Dermis blood vessel endothelial cell (primary cell): Measurements from ENCODE around the gene SLC27A1. TPM values are rescaled to one million over a fixed set of nuclear protein-coding genes. Genes with fewer than 3 reads are reported as not detected.
"Not testable (repeated sequence)": the region's sequence is repeated elsewhere in the genome, so short reads cannot be mapped to it uniquely, and the experiment has no call there.

Experiments used
- DNase-seq: peaks from one replicate; pipeline ENCODE4 v3.0.0; 2010
- total RNA-seq: library from RNA; depleted of rRNA; stranded (reverse); fragments of >200 nt; gene quantifications from 2 replicates; pipeline ENCODE4 v1.2.3, GENCODE V29; 2014

The SLC27A1 gene
- total RNA-seq, 1 donor from 2014 or later, result 31.7 TPM

GRCh38 chr19:17487284-17488121 lies 17.2 kb downstream of the SLC27A1 start:
- no peak for DNase-seq

- DNase-seq, result peak; percentile 86
Measured at GRCh38 chr19:17488593-17489391, 18.5 kb downstream of the SLC27A1 start.

- peak; percentile 58 for DNase-seq
Measured at GRCh38 chr19:17489392-17490030, 19.2 kb downstream of the SLC27A1 start.

DNA sequence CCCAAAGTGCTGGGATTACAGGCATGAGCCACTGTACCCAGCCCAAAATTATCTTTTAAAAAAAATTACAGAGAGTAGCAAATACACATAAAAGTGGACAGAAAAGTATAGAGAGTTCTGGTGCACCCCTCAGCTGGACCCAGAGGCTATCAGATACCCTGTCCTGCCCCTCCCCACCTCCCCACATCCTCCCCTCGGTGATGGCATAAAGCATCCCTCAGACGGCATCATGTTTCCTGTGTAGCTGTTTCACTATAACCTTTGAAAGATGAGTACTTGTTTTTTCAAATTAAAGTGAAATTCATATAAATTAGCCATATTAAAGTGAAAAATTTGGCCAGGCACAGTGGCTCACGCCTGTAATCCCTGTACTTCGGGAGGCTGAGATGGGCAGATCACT lies 20.1 kb downstream of the SLC27A1 start:
- DNase-seq, result no peak

DNA sequence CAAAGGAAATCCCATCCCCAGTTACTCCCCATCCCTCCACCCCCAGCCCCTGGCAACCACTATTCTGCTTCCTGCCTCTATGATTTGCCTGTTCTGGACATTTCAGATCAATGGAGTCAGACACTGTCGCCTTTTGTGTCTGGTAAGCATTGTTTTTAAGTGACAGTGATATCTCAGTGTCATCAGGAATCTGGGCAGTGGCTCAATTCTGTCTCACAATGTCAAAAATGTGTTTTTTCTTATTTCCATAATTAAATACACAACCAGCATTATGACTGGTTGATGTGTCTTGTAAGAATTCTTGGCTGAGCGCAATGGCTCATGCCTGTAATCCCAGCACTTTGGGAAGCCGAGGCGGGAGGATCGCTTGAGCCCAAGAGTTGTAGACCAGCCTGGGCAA lies 21.0 kb downstream of the SLC27A1 start:
- no peak for DNase-seq

DNA sequence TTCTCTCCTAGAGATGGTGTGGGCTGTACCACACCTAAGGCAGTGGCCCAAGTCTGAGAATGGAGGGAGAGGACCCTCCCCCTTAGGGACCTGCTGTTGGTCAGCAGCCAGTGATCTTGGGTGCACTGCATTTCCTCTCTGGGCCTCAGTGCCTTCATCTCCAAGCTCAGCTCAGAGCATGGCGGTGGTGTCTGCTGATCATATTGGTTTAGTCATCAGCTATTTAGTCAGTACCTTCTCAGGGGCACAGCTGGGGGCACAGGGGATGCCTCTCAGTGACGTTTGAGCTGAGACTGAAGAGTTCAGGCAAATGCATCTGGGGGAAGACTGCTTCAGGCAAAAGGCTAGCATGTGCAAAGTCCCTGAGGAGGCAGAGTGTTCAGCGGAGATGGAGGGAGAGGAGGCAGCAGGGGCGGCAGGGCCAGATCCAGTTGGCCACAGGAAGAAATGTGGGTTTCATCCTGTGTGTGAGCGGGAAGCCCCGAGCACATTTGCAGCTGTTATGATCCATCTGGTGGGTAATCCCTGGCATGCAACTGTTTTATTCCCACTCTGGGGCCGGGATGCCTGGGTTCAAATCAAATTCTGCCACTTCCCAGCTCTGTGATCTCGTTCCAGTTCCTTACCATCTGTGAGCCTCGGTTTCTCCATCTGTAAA lies 25.4 kb downstream of the SLC27A1 start:
- DNase-seq, result no peak

GRCh38 chr19:17496337-17496997 lies 26.1 kb downstream of the SLC27A1 start:
- peak; percentile 92 for DNase-seq

GRCh38 chr19:17497149-17497798 lies 26.9 kb downstream of the SLC27A1 start:
- DNase-seq, result no peak

- peak; percentile 20 for DNase-seq
Measured at GRCh38 chr19:17499025-17499424, 28.7 kb downstream of the SLC27A1 start.

DNA sequence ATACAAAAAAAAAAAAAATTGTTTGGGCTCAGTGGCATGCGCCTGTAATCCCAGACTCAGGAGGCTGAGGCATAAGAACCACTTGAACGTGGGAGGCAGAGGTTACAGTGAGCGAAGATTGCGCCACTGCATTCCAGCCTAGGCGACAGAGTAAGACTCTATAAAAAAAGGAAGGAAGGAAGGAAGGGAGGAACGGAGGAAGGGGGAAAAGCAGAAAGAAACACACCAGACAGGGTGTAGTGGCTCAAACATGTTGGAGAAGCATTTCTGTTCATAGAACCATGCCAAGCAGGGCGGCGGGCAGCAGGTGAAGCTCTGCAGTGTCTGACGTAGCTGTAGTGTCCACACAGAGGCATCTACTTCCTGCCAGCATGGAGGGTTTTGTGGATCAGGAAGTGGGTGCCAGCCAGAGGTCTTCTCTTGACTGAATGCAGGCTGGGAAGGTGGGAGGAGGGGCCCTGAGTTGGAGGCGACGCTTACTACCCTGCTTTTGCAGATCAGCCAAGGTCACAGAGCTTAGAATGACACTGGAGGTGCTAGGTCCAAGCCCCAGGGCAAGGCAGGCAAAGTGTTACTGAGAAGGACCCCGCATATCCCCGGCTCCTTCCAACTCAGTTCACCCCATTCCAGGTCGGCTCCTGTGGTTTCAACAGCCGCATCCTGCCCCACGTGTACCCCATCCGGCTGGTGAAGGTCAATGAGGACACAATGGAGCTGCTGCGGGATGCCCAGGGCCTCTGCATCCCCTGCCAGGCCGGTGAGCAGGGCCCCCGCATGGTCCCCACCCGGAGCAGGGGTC lies 29.5 kb downstream of the SLC27A1 start:
- DNase-seq, result peak; percentile 54

DNA sequence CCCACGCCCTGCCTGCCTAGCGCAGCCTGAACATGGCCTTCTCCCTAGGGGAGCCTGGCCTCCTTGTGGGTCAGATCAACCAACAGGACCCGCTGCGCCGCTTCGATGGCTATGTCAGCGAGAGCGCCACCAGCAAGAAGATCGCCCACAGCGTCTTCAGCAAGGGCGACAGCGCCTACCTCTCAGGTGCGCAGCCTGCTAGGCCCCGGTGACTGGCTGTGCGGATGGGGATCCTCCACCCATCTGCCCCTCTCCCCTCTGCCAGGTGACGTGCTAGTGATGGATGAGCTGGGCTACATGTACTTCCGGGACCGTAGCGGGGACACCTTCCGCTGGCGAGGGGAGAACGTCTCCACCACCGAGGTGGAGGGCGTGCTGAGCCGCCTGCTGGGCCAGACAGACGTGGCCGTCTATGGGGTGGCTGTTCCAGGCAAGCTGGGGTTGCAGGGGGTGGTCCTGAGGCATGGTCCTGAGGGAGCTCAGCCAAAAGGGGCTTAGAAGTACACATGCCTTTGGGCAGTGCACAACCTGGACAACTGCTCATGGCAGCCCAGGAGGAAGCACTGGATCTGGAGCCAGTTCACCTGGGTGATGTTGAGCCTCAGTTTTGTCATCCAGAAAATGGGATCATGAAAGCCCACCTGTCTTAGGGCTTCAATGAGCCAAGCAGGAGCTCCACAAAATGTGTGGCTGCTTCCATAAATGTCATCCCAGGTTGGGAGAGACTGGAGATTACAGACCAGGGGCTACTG lies 30.3 kb downstream of the SLC27A1 start:
- no peak for DNase-seq

GRCh38 chr19:17503240-17503639 lies 32.9 kb downstream of the SLC27A1 start:
- DNase-seq, result no peak

DNA sequence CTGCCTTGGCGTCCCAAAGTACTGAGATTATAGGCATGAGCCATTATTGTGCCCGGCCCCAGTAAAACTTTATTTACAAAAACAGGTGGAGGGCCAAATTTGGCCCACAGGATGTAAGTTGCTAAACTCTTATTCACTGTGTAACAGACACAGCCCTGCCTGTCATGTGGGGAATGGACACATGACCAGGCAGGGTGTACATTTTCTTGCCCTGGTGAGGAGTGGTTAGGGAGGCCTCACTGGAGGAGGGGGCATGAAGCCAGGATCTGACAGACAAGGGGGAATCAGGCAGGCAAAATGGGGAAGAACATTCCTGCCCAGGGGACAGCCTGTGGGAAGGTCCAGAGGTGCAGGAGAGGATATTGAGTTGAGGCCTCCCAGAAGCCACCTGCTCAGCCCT lies 33.7 kb downstream of the SLC27A1 start:
- DNase-seq, result no peak

DNA sequence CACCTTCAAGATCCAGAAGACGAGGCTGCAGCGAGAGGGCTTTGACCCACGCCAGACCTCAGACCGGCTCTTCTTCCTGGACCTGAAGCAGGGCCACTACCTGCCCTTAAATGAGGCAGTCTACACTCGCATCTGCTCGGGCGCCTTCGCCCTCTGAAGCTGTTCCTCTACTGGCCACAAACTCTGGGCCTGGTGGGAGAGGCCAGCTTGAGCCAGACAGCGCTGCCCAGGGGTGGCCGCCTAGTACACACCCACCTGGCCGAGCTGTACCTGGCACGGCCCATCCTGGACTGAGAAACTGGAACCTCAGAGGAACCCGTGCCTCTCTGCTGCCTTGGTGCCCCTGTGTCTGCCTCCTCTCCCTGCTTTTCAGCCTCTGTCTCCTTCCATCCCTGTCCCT lies 34.1 kb downstream of the SLC27A1 start:
- no peak for DNase-seq

GRCh38 chr19:17505223-17505622 lies 34.9 kb downstream of the SLC27A1 start:
- DNase-seq, result no peak

GRCh38 chr19:17506745-17507144 lies 36.4 kb downstream of the SLC27A1 start:
- DNase-seq, result no peak

DNA sequence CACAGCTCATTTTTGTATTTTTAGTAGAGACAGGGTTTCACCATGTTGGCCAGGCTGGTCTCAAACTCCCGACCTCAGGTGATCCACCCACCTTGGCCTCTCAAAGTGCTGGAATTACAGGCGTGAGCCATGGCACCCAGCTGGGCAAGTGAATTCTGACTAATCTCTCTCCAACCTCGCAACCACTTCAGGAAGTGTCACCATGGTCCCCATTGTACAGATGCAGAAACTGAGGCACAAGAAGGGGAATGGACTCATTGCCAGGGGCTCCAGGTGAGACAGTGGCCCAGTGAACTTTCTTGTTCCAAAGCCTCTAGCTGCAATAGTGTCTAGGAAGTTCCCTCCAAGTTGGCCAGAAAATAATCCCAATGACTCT lies 38.2 kb downstream of the SLC27A1 start:
- DNase-seq, result not testable (repeated sequence)

- DNase-seq, result peak; percentile 26
Measured at GRCh38 chr19:17510220-17510993, 40.1 kb downstream of the SLC27A1 start.
